ENCODE measurements around the gene PADI1. TPM values are rescaled to one million over a fixed set of nuclear protein-coding genes. Genes with fewer than 3 reads are reported as not detected.

The PADI1 gene
- total RNA-seq, 4 donors from 2014 or later = not detected

GRCh38 chr1:17201201-17202021 is 3.5 kb upstream of the PADI1 start:
- no peak for ATAC-seq
- H3K27me3 ChIP-seq = no peaks in the 10 kb centered on the region
- DNase-seq = no peak

GRCh38 chr1:17205652-17206051 is 724 bp downstream of the PADI1 start:
- H3K36me3 ChIP-seq = no peaks in the 10 kb centered on the region
- no peaks in the 10 kb centered on the region for H3K27me3 ChIP-seq
- ATAC-seq (no peak), DNase-seq (no peak)
- H3K4me1 ChIP-seq = no peaks in the 10 kb centered on the region
- in situ Hi-C loops (cut with MboI; ENCODE audit: low sequenced_read_pairs in 4 of 4) = no loop called here
- H3K9me3 ChIP-seq = no peaks in the 10 kb centered on the region
- H3K27ac ChIP-seq = no peak overlapping the region
- no peak for TF ChIP-seq POLR2A (IDR thresholded peaks at IDR 0.05)
- TF ChIP-seq, protein P1, sequence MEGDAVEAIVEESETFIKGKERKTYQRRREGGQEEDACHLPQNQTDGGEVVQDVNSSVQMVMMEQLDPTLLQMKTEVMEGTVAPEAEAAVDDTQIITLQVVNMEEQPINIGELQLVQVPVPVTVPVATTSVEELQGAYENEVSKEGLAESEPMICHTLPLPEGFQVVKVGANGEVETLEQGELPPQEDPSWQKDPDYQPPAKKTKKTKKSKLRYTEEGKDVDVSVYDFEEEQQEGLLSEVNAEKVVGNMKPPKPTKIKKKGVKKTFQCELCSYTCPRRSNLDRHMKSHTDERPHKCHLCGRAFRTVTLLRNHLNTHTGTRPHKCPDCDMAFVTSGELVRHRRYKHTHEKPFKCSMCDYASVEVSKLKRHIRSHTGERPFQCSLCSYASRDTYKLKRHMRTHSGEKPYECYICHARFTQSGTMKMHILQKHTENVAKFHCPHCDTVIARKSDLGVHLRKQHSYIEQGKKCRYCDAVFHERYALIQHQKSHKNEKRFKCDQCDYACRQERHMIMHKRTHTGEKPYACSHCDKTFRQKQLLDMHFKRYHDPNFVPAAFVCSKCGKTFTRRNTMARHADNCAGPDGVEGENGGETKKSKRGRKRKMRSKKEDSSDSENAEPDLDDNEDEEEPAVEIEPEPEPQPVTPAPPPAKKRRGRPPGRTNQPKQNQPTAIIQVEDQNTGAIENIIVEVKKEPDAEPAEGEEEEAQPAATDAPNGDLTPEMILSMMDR (IDR thresholded peaks at IDR 0.05 in 4 of 5, conservative IDR thresholded peaks at IDR 0.05 in 1 of 5) = no peak
- no peak overlapping the region for H3K4me3 ChIP-seq
- intact Hi-C loops (cut with DNase I; ENCODE audit: low total_unique reads) = no loop called here

More at GRCh38 chr1:17201201-17202021, 3.5 kb upstream of the PADI1 start:
- in situ Hi-C loops (cut with MboI; ENCODE audit: low sequenced_read_pairs in 4 of 4) = no loop called here
- H3K9me3 ChIP-seq = no peaks in the 10 kb centered on the region
- H3K36me3 ChIP-seq = no peaks in the 10 kb centered on the region
- no peak overlapping the region for H3K4me3 ChIP-seq
- intact Hi-C loops (cut with DNase I; ENCODE audit: low total_unique reads) = no loop called here
- no peak for TF ChIP-seq POLR2A (IDR thresholded peaks at IDR 0.05)
- TF ChIP-seq, protein P1 (IDR thresholded peaks at IDR 0.05 in 4 of 5, conservative IDR thresholded peaks at IDR 0.05 in 1 of 5) = no peak
- no peaks in the 10 kb centered on the region for H3K4me1 ChIP-seq
- H3K27ac ChIP-seq = no peak overlapping the region

DNA sequence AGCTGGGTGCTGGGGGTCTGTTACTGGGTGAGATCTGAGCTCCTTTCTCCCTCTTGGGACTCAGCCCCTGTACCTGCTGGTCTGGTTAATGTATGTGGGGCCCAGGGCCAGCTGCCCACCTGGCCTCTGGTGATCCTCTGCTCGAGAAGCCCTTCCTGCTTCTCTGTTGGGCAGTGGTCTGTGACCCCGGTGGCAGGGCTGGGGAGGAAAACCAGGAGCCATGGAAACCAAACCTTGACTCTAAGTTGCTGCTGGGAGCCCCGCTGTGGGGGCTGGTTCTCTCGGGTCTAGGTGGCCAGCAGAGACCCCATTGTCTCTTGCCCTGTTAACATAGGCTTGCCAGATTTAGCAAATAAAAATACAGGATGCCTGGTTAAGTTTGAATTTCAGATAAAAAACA is 1.3 kb downstream of the PADI1 start:
- TF ChIP-seq, protein P1 (IDR thresholded peaks at IDR 0.05 in 4 of 5, conservative IDR thresholded peaks at IDR 0.05 in 1 of 5) = no peak
- TF ChIP-seq POLR2A (IDR thresholded peaks at IDR 0.05) = no peak
- H3K36me3 ChIP-seq = no peaks in the 10 kb centered on the region
- ATAC-seq = no peak
- H3K27me3 ChIP-seq = no peaks in the 10 kb centered on the region
- in situ Hi-C loops (cut with MboI; ENCODE audit: low sequenced_read_pairs in 4 of 4) (no loop called here), intact Hi-C loops (cut with DNase I; ENCODE audit: low total_unique reads) (no loop called here)
- no peaks in the 10 kb centered on the region for H3K4me1 ChIP-seq
- H3K27ac ChIP-seq = no peak overlapping the region
- DNase-seq = no peak
- H3K4me3 ChIP-seq = no peak overlapping the region
- no peaks in the 10 kb centered on the region for H3K9me3 ChIP-seq

GRCh38 chr1:17207046-17207445 is 2.1 kb downstream of the PADI1 start:
- ATAC-seq (no peak), DNase-seq (peak; percentile 11 to 29)
- in situ Hi-C loops (cut with MboI; ENCODE audit: low sequenced_read_pairs in 4 of 4) = no loop called here
- intact Hi-C loops (cut with DNase I; ENCODE audit: low total_unique reads) = no loop called here
- no peak overlapping the region for H3K27ac ChIP-seq
- no peaks in the 10 kb centered on the region for H3K4me1 ChIP-seq
- no peak for TF ChIP-seq POLR2A (IDR thresholded peaks at IDR 0.05)
- TF ChIP-seq, protein P1 (IDR thresholded peaks at IDR 0.05 in 4 of 5, conservative IDR thresholded peaks at IDR 0.05 in 1 of 5) = no peak
- no peaks in the 10 kb centered on the region for H3K36me3 ChIP-seq
- no peaks in the 10 kb centered on the region for H3K9me3 ChIP-seq
- H3K27me3 ChIP-seq = peaks cover 0 to 6% (median 2%) of the 10 kb centered on the region in 3 donors
- H3K4me3 ChIP-seq = no peak overlapping the region

All from gastrocnemius medialis (tissue), 4 donors.